Breast epithelium (tissue), 3 donors: ENCODE measurements around the gene TECRL.

ENCODE experiments used
- CTCF ChIP-seq, 3 donors: fragments of 450-650 bp; IDR thresholded peaks; one replicate each; pipeline ENCODE4 v1.5.1; 2016 to 2017; ENCODE audit warnings: antibody characterized with exemption in 3 of 3, mild to moderate bottlenecking in 3 of 3, moderate library complexity in 3 of 3
- POLR2A ChIP-seq: fragments of 450-650 bp; IDR thresholded peaks from one replicate; pipeline ENCODE4 v1.6.1; 2016; ENCODE audit warnings: antibody characterized with exemption, mild to moderate bottlenecking, moderate library complexity
- POLR2AphosphoS5 ChIP-seq, 3 donors: sonication (generic); formaldehyde crosslinking; IDR thresholded peaks; one replicate each; pipeline ENCODE4 v1.6.1; 2017; ENCODE audit warnings: antibody characterized with exemption in 3 of 3

- TF ChIP-seq CTCF (IDR thresholded peaks at IDR 0.05): no peak
- no peak for TF ChIP-seq POLR2A
- no peak for TF ChIP-seq POLR2AphosphoS5 (IDR thresholded peaks at IDR 0.05)
These were observed 82.0 kb downstream of the TECRL start for GRCh38 chr4:64327237-64327636.
